Measurements from ENCODE around the gene CLTCL1. TPM values are rescaled to one million over a fixed set of nuclear protein-coding genes. Genes with fewer than 3 reads are reported as not detected.

CLTCL1 gene
- total and polyA plus RNA-seq, 9 of the 15 experiments (the other 6 are each of a cell fraction or from before 2014, with no cell fraction given): 1.1 to 11.7 (median 5.0) TPM

DNA sequence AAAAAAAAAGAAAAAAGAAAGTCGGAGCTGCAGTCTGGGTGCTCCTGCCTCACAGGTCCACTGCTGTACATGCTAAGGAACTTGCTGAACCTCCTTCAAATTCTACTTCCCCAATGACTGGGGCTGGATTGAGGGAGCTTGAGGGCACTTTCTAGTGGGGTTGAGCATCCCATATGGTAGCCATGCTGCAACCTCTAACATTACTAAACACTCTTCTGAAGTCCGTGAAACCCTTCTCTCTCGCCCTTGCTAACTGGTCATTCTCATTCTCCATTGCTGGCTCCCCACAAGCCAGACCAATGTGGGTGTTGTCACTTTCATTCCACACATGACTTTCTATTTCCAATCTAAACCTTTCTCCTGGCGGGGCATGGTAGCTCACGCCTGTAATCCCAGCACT, 148.3 kb downstream of the CLTCL1 start (continued):
- TF ChIP-seq KLF16 (IDR thresholded peaks at IDR 0.05): no peak
- no peak for TF ChIP-seq PRPF4 (IDR thresholded peaks at IDR 0.05; ENCODE audit: insufficient read depth, low read depth, low read length, poor library complexity, severe bottlenecking)
- 0 out of 4 replicates have a peak, but pooled peaks of 1 of the 2 experiments have one; percentile 5 for TF ChIP-seq RAD21 (CRISPR knock-in tag; conservative IDR thresholded peaks at IDR 0.05 in 1 of 2, IDR thresholded peaks at IDR 0.05 in 1 of 2)
- 0 out of 2 replicates have a peak, but pooled peaks have one; percentile 11 for TF ChIP-seq CC2D1A (IDR thresholded peaks at IDR 0.05)
- TF ChIP-seq, protein P1, sequence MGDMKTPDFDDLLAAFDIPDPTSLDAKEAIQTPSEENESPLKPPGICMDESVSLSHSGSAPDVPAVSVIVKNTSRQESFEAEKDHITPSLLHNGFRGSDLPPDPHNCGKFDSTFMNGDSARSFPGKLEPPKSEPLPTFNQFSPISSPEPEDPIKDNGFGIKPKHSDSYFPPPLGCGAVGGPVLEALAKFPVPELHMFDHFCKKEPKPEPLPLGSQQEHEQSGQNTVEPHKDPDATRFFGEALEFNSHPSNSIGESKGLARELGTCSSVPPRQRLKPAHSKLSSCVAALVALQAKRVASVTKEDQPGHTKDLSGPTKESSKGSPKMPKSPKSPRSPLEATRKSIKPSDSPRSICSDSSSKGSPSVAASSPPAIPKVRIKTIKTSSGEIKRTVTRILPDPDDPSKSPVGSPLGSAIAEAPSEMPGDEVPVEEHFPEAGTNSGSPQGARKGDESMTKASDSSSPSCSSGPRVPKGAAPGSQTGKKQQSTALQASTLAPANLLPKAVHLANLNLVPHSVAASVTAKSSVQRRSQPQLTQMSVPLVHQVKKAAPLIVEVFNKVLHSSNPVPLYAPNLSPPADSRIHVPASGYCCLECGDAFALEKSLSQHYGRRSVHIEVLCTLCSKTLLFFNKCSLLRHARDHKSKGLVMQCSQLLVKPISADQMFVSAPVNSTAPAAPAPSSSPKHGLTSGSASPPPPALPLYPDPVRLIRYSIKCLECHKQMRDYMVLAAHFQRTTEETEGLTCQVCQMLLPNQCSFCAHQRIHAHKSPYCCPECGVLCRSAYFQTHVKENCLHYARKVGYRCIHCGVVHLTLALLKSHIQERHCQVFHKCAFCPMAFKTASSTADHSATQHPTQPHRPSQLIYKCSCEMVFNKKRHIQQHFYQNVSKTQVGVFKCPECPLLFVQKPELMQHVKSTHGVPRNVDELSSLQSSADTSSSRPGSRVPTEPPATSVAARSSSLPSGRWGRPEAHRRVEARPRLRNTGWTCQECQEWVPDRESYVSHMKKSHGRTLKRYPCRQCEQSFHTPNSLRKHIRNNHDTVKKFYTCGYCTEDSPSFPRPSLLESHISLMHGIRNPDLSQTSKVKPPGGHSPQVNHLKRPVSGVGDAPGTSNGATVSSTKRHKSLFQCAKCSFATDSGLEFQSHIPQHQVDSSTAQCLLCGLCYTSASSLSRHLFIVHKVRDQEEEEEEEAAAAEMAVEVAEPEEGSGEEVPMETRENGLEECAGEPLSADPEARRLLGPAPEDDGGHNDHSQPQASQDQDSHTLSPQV (IDR thresholded peaks at IDR 0.05): no peak
- no peak for TF ChIP-seq PHF8 (IDR thresholded peaks at IDR 0.05; ENCODE audit: borderline replicate concordance, low read length)
- TF ChIP-seq RBM17 (IDR thresholded peaks at IDR 0.05; ENCODE audit: borderline replicate concordance, low read depth, low read length): no peak
- TF ChIP-seq KAT8 (IDR thresholded peaks at IDR 0.05; ENCODE audit: low read depth): no peak
- TF ChIP-seq, protein P2, sequence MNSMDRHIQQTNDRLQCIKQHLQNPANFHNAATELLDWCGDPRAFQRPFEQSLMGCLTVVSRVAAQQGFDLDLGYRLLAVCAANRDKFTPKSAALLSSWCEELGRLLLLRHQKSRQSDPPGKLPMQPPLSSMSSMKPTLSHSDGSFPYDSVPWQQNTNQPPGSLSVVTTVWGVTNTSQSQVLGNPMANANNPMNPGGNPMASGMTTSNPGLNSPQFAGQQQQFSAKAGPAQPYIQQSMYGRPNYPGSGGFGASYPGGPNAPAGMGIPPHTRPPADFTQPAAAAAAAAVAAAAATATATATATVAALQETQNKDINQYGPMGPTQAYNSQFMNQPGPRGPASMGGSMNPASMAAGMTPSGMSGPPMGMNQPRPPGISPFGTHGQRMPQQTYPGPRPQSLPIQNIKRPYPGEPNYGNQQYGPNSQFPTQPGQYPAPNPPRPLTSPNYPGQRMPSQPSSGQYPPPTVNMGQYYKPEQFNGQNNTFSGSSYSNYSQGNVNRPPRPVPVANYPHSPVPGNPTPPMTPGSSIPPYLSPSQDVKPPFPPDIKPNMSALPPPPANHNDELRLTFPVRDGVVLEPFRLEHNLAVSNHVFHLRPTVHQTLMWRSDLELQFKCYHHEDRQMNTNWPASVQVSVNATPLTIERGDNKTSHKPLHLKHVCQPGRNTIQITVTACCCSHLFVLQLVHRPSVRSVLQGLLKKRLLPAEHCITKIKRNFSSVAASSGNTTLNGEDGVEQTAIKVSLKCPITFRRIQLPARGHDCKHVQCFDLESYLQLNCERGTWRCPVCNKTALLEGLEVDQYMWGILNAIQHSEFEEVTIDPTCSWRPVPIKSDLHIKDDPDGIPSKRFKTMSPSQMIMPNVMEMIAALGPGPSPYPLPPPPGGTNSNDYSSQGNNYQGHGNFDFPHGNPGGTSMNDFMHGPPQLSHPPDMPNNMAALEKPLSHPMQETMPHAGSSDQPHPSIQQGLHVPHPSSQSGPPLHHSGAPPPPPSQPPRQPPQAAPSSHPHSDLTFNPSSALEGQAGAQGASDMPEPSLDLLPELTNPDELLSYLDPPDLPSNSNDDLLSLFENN (IDR thresholded peaks at IDR 0.05; ENCODE audit: low read depth in 2 of 2, low read length in 2 of 2): no peak
- TF ChIP-seq WHSC1 (IDR thresholded peaks at IDR 0.05; ENCODE audit: low read length): no peak
- no peak for TF ChIP-seq RBM39 (optimal IDR thresholded peaks at IDR 0.05; ENCODE audit: low read depth, low read length)
- TF ChIP-seq, protein P3, sequence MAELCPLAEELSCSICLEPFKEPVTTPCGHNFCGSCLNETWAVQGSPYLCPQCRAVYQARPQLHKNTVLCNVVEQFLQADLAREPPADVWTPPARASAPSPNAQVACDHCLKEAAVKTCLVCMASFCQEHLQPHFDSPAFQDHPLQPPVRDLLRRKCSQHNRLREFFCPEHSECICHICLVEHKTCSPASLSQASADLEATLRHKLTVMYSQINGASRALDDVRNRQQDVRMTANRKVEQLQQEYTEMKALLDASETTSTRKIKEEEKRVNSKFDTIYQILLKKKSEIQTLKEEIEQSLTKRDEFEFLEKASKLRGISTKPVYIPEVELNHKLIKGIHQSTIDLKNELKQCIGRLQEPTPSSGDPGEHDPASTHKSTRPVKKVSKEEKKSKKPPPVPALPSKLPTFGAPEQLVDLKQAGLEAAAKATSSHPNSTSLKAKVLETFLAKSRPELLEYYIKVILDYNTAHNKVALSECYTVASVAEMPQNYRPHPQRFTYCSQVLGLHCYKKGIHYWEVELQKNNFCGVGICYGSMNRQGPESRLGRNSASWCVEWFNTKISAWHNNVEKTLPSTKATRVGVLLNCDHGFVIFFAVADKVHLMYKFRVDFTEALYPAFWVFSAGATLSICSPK (IDR thresholded peaks at IDR 0.05; ENCODE audit: borderline replicate concordance): no peak
- TF ChIP-seq ZNF124 (CRISPR knock-in tag; IDR thresholded peaks at IDR 0.05): no peak
- no peak for TF ChIP-seq PHTF2 (CRISPR knock-in tag; IDR thresholded peaks at IDR 0.05)
- TF ChIP-seq ZNF778 (CRISPR knock-in tag; IDR thresholded peaks at IDR 0.05): no peak
- TF ChIP-seq, protein P4, sequence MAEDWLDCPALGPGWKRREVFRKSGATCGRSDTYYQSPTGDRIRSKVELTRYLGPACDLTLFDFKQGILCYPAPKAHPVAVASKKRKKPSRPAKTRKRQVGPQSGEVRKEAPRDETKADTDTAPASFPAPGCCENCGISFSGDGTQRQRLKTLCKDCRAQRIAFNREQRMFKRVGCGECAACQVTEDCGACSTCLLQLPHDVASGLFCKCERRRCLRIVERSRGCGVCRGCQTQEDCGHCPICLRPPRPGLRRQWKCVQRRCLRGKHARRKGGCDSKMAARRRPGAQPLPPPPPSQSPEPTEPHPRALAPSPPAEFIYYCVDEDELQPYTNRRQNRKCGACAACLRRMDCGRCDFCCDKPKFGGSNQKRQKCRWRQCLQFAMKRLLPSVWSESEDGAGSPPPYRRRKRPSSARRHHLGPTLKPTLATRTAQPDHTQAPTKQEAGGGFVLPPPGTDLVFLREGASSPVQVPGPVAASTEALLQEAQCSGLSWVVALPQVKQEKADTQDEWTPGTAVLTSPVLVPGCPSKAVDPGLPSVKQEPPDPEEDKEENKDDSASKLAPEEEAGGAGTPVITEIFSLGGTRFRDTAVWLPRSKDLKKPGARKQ (CRISPR knock-in tag; IDR thresholded peaks at IDR 0.05): no peak
